Measurements from ENCODE around the gene SDE2.
A peak's percentile ranks its signal among the peaks of the same experiment; 100 is the strongest.

Gene SDE2

DNA sequence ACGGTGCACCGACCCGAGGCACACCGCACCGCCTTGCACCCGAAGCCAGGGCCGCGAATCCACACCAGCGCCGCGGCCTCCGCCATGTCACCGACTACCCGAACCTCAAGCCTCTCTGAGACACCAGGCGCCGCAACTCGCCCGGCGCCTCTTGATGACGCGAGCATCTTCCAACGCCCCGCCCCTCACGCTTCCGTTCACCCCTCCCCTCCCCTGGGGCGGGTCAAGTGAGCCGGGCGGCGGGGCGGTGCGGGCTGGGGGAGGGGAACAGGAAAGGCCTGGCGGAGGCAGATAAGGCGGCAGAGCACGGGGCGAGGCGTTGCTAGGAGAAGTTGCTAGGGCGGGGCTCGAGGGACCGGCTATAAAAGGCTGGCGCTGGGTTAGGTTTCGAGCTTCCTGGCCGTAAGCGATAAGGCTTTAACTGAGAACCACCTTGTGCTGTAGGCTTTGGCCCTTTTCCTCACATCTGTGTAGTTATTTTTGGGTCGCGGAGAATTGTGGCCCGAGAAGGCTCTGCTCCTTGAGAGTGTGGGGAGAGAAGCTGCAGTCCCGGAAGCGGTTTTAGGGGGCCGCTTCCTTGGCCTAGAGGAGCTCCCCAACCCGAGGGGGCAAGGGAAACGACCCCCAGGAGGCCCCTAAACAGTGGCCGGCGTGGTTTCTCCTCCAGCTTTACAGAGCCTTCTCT, at the start of gene SDE2:
Gene SDE2 (minus strand): TSS at position 117 of the 685 bp plus-strand sequence. CDS start 31 bp downstream, at position 86.
- peak; percentile 99 for DNase-seq (ENCODE audit: low read depth in 2 of 2, low spot score in 1 of 2)

DNA sequence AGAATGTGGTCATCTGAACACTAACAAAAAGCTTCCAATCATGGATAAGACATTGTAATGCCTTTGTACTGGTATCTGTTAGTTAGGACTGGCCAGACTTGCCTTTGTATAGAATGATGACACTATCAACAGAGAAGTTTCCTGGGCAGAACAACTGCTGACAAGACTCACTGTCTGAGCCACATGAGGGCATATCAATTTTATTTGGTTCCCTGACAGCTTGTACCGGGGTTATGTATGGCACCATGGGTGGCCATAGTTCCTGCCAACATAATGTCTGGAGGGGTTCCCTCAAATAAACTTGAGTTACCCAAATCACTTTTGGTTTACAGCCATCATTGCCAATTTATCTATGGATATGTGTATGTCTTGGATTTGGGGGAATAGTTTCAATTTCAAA, 49.7 kb upstream of the SDE2 start:
- no peak for DNase-seq (ENCODE audit: low read depth in 2 of 2, low spot score in 1 of 2)

DNA sequence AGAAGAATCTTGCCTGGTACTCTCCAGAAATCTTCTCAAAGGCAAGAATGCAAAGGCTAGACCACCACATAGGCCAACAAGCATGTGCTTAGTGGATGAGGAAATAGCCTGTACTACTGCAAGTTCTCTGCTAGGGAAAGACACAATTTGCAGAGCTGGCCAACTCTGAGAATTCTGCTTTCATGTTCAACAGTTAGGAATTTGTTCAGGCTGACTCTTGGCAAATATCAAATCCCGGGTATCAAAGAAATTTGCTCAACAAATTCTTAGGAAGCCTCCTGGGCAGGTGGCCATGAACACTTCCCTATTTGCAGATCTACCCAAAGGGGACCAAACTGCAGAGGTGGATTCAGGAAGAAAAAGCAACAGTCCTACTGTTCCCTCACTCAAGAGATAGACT, 48.4 kb upstream of the SDE2 start:
- DNase-seq (ENCODE audit: low read depth in 2 of 2, low spot score in 1 of 2) = no peak

DNA sequence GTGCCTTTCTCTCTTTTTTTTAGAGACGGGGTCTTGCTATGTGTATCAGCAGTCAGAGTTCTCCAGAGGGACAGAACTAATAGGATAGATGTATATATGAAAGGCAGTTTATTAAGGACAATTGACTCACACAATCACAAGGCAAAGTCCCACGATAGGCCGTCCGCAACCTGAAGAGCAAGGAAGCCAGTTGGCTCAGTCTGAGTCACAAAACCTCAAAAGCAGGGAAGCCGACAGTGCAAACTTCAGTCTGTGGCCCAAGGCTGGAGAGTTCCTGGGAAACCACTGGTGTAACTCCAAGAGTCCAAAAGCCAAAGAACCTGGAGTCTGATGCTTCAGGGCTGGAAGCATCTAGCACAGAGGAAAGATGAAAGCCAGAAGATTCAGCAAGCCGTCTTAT, 47.1 kb upstream of the SDE2 start:
- DNase-seq (ENCODE audit: low read depth in 2 of 2, low spot score in 1 of 2) = no peak

DNA sequence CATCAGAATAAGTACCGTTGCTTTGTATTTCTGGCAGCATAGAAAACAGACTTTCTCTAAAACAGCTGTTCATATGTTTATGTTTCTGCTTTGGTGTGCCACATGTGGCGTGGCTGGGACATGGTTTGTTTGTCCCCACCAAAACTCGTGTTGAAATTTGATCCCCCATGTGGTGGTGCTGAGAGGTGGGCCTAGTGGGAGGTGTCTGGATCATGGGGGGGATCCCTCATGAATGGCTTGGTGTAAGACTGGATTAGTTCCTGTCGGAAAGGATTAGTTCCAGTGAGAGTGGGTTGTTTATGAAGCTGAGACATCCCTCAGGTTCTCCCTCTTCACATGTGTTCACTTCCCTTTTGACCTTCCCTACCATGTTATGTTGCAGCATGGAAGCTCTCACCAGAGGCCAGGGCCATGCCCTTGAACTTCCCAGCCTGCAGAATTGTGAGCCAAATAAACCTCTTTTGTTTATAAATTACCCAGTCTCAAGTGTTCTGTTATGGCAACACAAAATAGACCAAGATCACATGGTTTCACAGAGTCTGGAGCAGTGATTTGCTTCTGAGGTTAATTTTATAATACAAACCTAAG, 45.5 kb upstream of the SDE2 start:
- DNase-seq (ENCODE audit: low read depth in 2 of 2, low spot score in 1 of 2) = no peak

DNA sequence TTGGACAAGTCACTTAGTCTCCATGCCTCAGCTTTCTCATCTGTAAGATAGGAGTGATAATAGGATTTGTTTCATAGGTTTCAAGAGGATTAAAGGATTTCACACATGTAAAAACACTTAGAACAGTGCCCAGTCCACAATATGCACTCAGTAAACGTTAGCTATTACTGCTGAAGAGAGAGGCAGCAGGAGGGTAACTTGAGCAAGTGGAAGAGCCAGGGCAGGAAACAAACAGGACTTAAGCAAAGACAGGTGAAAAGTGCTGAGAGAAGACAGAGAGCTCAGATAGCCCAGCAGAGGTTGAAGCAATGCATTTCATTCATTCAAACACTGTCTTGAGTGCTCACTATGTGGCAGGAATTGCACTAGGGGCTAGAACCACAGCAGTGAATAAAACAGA, 42.3 kb upstream of the SDE2 start:
- no peak for DNase-seq (ENCODE audit: low read depth in 2 of 2, low spot score in 1 of 2)

- DNase-seq (ENCODE audit: low read depth in 2 of 2, low spot score in 1 of 2) = no peak
These were observed 39.5 kb upstream of the SDE2 start for GRCh38 chr1:226038661-226039060.

- DNase-seq (ENCODE audit: low read depth in 2 of 2, low spot score in 1 of 2) = no peak
These were observed 36.8 kb upstream of the SDE2 start for GRCh38 chr1:226035915-226036314.

DNA sequence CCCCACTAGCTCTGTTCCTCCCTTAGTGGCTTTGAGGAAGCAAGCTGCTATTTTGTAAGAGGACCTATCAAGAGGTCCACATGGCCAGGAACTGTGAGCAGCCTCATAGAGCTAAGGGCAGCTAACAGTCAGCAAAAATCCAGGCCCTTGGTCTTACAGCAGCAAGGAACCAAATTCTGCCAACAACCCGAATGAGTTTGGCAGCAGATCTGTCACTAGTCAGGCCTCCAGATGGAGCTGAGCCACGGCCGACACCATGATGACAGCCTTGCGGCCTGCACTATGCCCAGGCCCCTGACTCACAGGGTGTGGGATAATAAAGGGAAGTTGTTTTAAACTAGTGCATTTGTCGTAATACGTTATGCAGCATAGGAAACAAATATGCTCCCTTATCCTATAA, 35.3 kb upstream of the SDE2 start:
- DNase-seq (ENCODE audit: low read depth in 2 of 2, low spot score in 1 of 2) = no peak

GRCh38 chr1:226033991-226034390, 34.8 kb upstream of the SDE2 start:
- no peak for DNase-seq (ENCODE audit: low read depth in 2 of 2, low spot score in 1 of 2)

- no peak for DNase-seq (ENCODE audit: low read depth in 2 of 2, low spot score in 1 of 2)
These were observed 34.4 kb upstream of the SDE2 start for GRCh38 chr1:226033582-226033981.

DNA sequence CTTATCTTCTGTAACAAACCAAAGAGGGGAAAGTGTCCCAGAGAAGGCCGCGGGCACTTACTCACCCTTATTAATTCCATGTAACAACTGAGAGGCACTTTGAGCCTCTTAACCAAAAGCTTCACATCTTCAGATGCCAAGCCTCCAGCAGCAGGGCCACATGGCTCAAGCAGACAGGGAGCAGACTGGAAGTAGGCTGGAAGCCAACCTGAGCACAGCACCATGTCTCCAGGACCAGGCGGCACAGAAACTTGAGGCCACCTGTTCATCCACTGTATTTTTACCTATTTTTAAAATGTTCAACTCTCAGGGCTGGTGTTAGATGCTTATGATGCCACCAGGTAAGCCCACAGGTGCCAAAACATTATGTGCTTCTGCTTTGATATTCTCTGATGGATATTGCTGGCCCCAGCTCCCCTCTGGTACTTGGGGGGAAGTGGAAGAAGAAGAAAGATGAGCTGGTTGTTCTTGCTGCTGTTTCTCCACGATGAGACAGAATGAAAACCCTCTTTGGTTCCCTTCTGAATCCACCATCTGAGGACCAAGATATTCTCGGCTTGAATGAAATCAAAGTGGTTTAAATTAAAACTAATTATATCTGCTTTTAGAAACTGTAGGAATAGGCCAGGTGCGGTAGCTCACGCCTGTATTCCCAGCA, 30.6 kb upstream of the SDE2 start:
- no peak for DNase-seq (ENCODE audit: low read depth in 2 of 2, low spot score in 1 of 2)

GRCh38 chr1:226029093-226029496, 30.0 kb upstream of the SDE2 start:
- no peak for DNase-seq (ENCODE audit: low read depth in 2 of 2, low spot score in 1 of 2)

DNA sequence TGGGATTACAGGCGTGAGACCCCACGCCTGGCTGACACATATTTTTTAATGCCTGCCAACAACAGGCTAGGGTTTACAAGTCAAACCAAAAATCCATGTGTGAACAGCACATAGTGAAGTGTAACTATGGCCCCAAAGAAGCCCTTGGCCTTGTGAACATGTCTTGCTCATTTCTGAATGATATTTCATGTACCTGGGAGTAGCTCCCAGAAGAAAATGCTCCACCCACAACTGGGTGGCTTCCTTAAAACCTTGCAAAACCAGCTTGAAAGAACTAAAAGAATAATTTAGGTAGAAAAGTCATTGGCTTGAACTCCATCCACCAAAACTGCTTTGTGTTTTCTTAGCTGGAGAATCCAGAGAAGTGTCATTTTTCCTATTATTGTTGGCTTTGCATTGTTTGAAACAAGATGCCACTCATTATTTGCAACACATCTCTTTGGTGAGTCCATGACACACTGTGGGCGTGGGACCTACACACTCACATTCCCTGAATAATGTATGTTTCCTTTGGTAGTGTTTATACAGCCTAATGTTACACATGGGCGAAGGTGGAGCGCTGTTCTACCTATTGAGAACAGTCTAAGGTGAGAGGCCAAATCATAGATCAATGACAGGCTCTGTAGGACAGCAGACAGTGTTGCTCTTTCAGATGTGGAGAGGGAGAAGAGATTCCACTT, 28.5 kb upstream of the SDE2 start:
- DNase-seq (ENCODE audit: low read depth in 2 of 2, low spot score in 1 of 2) = no peak

- DNase-seq (ENCODE audit: low read depth in 2 of 2, low spot score in 1 of 2) = no peak
These were observed 27.7 kb upstream of the SDE2 start for GRCh38 chr1:226026833-226027232.

DNA sequence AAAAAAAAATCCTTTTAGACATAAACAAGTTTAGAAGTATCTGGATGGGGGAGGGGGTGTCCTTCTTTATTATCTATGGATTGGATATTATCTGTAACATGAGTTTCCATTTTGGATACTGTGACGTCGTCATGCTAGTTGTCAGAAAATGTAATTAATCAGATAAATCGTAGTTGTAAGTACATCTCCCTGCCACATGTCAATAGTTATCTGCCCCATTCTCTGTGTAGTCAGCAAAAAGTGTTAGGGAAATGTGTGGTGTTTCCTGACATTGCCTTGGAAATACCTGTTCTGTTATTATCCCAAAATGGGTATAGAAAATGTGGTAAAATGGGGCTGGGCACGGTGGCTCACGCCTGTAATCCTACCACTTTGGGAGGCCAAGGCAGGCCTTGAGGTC, 24.6 kb upstream of the SDE2 start:
- DNase-seq (ENCODE audit: low read depth in 2 of 2, low spot score in 1 of 2) = no peak

- no peak for DNase-seq (ENCODE audit: low read depth in 2 of 2, low spot score in 1 of 2)
These were observed 22.7 kb upstream of the SDE2 start for GRCh38 chr1:226021801-226022200.

DNA sequence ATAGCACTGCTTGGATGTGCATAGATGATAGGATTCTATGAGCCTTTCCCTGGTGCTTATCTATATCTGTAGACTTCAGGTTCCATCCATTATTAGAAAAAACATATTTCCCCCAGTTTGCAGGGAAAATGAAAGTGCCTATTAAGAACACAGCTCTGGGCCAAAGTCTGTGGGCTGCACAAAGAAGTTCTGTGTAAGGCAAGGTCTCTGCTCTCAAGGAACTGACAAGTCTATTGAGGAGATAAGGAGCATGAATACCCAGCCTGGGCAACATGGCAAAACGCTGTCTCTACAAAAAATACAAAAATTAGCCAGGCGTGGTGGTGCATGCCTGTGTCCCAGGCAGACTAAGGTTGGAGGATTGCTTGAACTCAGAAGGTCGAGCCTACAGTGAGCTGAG, 22.3 kb upstream of the SDE2 start:
- DNase-seq (ENCODE audit: low read depth in 2 of 2, low spot score in 1 of 2) = no peak

DNA sequence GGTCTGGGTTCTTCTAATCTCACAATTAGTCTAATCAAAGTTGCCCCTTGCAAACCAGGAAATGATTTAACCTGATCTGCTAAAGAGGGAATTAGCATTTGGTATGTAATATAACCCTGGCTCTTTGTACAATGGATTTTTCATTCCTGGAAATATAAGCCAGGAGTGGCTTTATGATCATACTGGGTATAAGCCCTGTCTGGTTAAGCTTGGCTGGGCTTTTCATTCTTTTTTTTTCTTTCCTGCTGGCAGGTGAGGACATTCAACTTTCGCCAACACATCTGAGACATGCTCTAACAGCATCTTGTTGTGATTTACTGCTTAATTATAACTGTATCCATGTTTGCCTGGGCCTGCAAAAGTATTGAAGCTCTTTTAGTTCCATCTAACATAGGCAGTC, 20.4 kb upstream of the SDE2 start:
- no peak for DNase-seq (ENCODE audit: low read depth in 2 of 2, low spot score in 1 of 2)

GRCh38 chr1:226017070-226017469, 17.9 kb upstream of the SDE2 start:
- no peak for DNase-seq (ENCODE audit: low read depth in 2 of 2, low spot score in 1 of 2)

GRCh38 chr1:226009650-226010044, 10.5 kb upstream of the SDE2 start:
- no peak for DNase-seq (ENCODE audit: low read depth in 2 of 2, low spot score in 1 of 2)

All from stimulated activated CD8-positive, alpha-beta memory T cell treated with anti-CD3 and anti-CD28 coated beads, Interleukin-4, amount 100 ng/mL, for 4 hours (primary cell).